Glomerular visceral epithelial cell (primary cell): Measurements from ENCODE around the gene COL4A1.
A peak's percentile ranks its signal among the peaks of the same experiment; 100 is the strongest.
"Not testable (repeated sequence)": the region's sequence is repeated elsewhere in the genome, so short reads cannot be mapped to it uniquely, and the experiment has no call there.

Source experiments
- DNase-seq: peaks from one replicate; pipeline ENCODE4 v3.0.0-alpha.2; 2016; ENCODE audit errors: extremely low spot score

COL4A1 gene

GRCh38 chr13:110119935-110120905 lies 186.7 kb downstream of the COL4A1 start:
- DNase-seq: no peak

DNA sequence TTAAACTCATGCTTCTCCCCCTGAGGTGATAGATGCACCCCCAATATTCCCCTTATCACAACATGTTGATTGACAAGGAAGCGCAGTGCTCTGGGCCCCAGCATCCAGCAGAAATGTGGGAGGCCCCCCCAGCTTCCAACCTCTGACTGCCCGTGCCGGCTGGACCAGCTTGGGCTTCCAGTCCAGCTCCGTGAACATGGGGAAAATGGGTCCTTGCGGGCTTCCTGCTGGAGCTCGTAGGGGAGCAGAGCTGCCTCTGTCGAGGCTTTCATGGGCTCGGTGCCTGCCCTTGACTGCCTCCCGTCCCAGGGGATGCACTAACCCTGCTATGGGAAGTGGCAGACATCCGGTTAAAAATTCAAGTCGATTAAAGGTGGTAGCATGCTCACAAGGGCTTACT lies 188.9 kb downstream of the COL4A1 start:
- no peak for DNase-seq

GRCh38 chr13:110116072-110116487 lies 190.9 kb downstream of the COL4A1 start:
- DNase-seq: peak; percentile 76

GRCh38 chr13:110115591-110115990 lies 191.4 kb downstream of the COL4A1 start:
- no peak for DNase-seq

GRCh38 chr13:110114316-110114715 lies 192.6 kb downstream of the COL4A1 start:
- DNase-seq: no peak

GRCh38 chr13:110113284-110113764 lies 193.6 kb downstream of the COL4A1 start:
- no peak for DNase-seq

DNA sequence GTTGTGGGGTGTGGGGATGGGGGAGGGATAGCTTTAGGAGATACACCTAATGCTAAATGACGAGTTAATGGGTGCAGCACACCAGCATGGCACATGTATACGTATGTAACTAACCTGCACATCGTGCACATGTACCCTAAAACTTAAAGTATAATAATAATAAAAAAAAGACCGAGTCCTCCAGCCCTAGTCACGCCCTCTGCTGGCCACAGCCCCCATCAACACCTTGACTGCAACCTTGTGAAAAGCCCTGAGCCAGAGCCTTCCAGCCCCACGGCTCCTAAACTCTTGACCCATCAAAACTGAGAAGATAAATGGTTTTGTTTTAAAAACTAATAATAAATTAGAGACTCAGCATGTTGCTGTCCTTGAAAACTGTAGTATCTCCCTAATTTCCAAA lies 194.6 kb downstream of the COL4A1 start:
- not testable (repeated sequence) for DNase-seq

- no peak for DNase-seq
Observed at GRCh38 chr13:110110783-110111182, 196.2 kb downstream of the COL4A1 start.

- peak; percentile 79 for DNase-seq
Observed at GRCh38 chr13:110109910-110110309, 197.0 kb downstream of the COL4A1 start.

DNA sequence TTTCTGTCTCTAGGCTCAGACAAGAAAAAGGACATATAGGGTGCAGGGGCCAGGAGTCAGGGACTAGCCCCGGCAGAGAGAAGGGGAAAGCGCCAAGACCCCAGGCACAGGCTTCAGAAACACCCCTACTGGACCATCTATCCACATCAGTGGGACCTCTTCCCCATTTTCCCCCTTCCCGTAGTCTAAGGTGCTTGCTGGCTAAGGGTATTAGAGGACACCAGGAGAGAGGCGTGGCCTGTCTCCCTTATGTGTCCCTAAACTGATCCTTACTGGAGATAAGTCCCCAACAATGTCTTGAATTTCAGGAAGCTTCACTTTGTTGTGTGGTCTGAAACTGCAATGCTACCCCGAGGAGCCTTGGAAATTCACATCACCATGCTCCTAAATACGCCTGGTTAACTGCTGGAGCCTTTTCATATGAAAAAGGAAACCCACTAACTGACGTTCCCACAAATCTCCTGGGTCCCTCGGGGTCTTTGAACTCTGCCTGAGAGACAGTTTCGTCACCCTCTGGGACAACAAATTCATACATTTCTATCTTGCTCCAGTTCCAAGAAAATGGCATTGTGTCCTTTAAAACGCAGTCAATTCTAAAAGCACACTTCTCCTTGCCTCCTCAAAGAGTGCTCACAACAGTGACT lies 197.7 kb downstream of the COL4A1 start:
- DNase-seq: no peak

GRCh38 chr13:110108348-110109139 lies 198.4 kb downstream of the COL4A1 start:
- peak; percentile 86 for DNase-seq

GRCh38 chr13:110107568-110108347 lies 199.2 kb downstream of the COL4A1 start:
- DNase-seq: no peak

GRCh38 chr13:110106726-110107125 lies 200.2 kb downstream of the COL4A1 start:
- peak; percentile 45 for DNase-seq

DNA sequence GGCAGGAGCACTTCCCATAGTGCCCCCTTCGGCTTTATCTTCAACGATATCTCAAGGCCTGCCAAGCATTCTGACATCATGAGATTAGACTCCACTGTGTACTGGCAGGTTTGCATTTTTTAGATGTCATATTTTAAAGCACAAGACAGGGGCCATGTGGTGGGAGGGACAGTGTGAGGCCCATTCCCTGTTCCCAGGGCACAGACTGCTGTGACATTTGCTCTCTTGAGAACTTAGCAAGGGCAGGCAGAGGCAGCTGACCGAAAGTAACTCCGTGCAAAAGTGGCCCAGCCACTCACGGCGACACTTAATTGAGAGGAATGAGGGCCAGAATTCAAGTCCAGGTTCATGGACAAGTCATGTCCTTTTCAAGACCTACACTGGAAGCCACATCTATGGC lies 201.8 kb downstream of the COL4A1 start:
- DNase-seq: no peak

GRCh38 chr13:110103534-110103933 lies 203.4 kb downstream of the COL4A1 start:
- DNase-seq: no peak

- DNase-seq: no peak
Observed at GRCh38 chr13:110103026-110103425, 203.9 kb downstream of the COL4A1 start.

- DNase-seq: no peak
Observed at GRCh38 chr13:110102053-110102452, 204.9 kb downstream of the COL4A1 start.

GRCh38 chr13:110099922-110100321 lies 207.0 kb downstream of the COL4A1 start:
- no peak for DNase-seq
